ENCODE data around the gene PLCL2.

The PLCL2 gene

GRCh38 chr3:16908016-16908807 is 23.5 kb downstream of the PLCL2 start:
- no peak for DNase-seq (ENCODE audit: low read depth)
- TF ChIP-seq, protein P1, sequence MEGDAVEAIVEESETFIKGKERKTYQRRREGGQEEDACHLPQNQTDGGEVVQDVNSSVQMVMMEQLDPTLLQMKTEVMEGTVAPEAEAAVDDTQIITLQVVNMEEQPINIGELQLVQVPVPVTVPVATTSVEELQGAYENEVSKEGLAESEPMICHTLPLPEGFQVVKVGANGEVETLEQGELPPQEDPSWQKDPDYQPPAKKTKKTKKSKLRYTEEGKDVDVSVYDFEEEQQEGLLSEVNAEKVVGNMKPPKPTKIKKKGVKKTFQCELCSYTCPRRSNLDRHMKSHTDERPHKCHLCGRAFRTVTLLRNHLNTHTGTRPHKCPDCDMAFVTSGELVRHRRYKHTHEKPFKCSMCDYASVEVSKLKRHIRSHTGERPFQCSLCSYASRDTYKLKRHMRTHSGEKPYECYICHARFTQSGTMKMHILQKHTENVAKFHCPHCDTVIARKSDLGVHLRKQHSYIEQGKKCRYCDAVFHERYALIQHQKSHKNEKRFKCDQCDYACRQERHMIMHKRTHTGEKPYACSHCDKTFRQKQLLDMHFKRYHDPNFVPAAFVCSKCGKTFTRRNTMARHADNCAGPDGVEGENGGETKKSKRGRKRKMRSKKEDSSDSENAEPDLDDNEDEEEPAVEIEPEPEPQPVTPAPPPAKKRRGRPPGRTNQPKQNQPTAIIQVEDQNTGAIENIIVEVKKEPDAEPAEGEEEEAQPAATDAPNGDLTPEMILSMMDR (IDR thresholded peaks at IDR 0.05; ENCODE audit: low read length, missing control alignments): no peak
- H3K4me3 ChIP-seq (replicated peaks; ENCODE audit: low read depth, low read length): no peak overlapping the region

DNA sequence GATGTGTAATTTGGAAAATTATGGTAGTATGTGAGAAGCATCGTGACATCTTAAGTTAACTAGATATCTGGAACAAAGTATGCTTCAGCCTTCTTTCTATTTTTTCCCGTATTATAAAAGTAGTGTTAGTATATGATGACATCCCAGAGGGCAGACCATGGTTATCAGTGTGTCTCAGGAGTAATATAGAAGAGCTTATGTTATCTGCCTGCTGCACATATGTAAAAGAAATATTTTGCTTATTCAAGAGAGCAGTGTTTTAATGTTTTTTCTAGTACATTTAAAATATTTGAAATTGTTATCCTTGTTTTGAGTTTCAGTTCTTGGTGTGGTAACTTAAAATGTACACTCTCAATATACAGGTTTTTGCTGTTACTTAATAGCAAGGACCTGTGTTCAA is 24.1 kb downstream of the PLCL2 start:
- TF ChIP-seq, protein P1 (IDR thresholded peaks at IDR 0.05; ENCODE audit: low read length, missing control alignments): no peak
- no peak for DNase-seq (ENCODE audit: low read depth)
- H3K4me3 ChIP-seq (replicated peaks; ENCODE audit: low read depth, low read length): no peak overlapping the region

DNA sequence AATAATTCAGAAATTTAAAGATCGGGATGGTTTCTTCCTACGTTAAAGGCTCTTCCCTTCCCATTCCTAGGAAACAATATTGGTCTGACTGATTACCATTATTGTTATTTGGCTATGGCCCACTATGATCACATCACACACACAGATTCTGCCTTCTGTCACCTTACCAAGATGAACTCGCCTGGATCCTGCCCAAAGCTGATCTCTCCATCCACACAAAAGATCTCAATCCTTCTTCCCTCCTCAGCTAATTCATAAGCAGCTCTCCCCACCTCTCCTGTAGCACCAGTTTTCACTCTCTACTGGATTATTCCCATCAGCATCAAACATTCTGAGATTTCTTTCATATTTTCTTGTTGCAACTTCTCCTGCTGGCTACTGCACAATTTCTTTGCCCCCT is 25.0 kb downstream of the PLCL2 start:
- DNase-seq (ENCODE audit: low read depth): no peak
- TF ChIP-seq, protein P1 (IDR thresholded peaks at IDR 0.05; ENCODE audit: low read length, missing control alignments): no peak
- H3K4me3 ChIP-seq (replicated peaks; ENCODE audit: low read depth, low read length): no peak overlapping the region

GRCh38 chr3:16910207-16910606 is 25.5 kb downstream of the PLCL2 start:
- DNase-seq (ENCODE audit: low read depth): no peak

DNA sequence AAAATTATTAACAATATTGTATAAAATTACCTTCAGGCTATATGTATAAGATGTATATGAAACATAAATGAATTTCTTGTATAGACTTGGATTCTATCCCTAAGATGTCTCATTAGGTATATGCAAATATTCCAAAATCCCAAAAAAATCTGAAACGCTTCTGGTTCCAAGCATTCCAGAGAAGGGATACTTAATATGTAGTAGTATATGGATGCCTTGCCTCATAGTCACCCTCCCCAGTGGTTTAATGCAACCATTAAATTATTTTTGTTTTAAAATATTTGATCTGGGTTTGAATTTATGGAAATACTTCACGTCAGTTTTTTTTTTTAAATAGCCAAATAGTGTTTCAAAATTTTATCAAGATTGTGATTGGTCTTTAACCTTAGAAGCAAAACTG is 27.2 kb downstream of the PLCL2 start:
- TF ChIP-seq, protein P1 (IDR thresholded peaks at IDR 0.05; ENCODE audit: low read length, missing control alignments): no peak
- no peak overlapping the region for H3K4me3 ChIP-seq (replicated peaks; ENCODE audit: low read depth, low read length)
- DNase-seq (ENCODE audit: low read depth): no peak

More at GRCh38 chr3:16910207-16910606, 25.5 kb downstream of the PLCL2 start:
- TF ChIP-seq, protein P1 (IDR thresholded peaks at IDR 0.05; ENCODE audit: low read length, missing control alignments): no peak
- H3K4me3 ChIP-seq (replicated peaks; ENCODE audit: low read depth, low read length): no peak overlapping the region

GRCh38 chr3:16912400-16913263 is 27.9 kb downstream of the PLCL2 start:
- DNase-seq (ENCODE audit: low read depth): no peak
- no peak overlapping the region for H3K4me3 ChIP-seq (replicated peaks; ENCODE audit: low read depth, low read length)
- TF ChIP-seq, protein P1 (IDR thresholded peaks at IDR 0.05; ENCODE audit: low read length, missing control alignments): no peak
